ENCODE measurements around the gene ERG28. TPM values are rescaled to one million over a fixed set of nuclear protein-coding genes. Genes with fewer than 3 reads are reported as not detected.
"Not testable (repeated sequence)": the region's sequence is repeated elsewhere in the genome, so short reads cannot be mapped to it uniquely, and the experiment has no call there.

ERG28 gene
- total RNA-seq, 4 donors from 2014 or later, result 3.7 to 6.4 (median 4.7) TPM

- in situ Hi-C loops (cut with MboI; ENCODE audit: low sequenced_read_pairs in 4 of 4) (no loop called here), intact Hi-C loops (cut with DNase I; ENCODE audit: low total_unique reads) (no loop called here)
- peaks cover 0 to 4% of the 10 kb centered on the region in 2 donors for H3K36me3 ChIP-seq
Measured at GRCh38 chr14:75697918-75698317, 37.2 kb upstream of the ERG28 start.

GRCh38 chr14:75697386-75697785 lies 36.7 kb upstream of the ERG28 start:
- intact Hi-C loops (cut with DNase I; ENCODE audit: low total_unique reads) (no loop called here), in situ Hi-C loops (cut with MboI; ENCODE audit: low sequenced_read_pairs in 4 of 4) (no loop called here)
- DNase-seq (no peak), ATAC-seq (no peak)
- Histone ChIP-seq H3K27ac (no peak overlapping the region), H3K9me3 (no peaks in the 10 kb centered on the region), H3K4me3 (no peak overlapping the region), H3K27me3 (no peaks in the 10 kb centered on the region), H3K36me3 (peaks cover 0 to 4% of the 10 kb centered on the region in 2 donors), H3K4me1 (peaks cover 0 to 3% of the 10 kb centered on the region in 2 donors)
- TF ChIP-seq CTCF (IDR thresholded peaks at IDR 0.05 in 4 of 5, conservative IDR thresholded peaks at IDR 0.05 in 1 of 5), result no peak
- TF ChIP-seq POLR2A (IDR thresholded peaks at IDR 0.05), result no peak

More at GRCh38 chr14:75697918-75698317, 37.2 kb upstream of the ERG28 start:
- Histone ChIP-seq H3K9me3 (no peaks in the 10 kb centered on the region), H3K27me3 (no peaks in the 10 kb centered on the region), H3K4me1 (peaks cover 2 to 8% of the 10 kb centered on the region in 2 donors), H3K4me3 (no peak overlapping the region), H3K27ac (no peak overlapping the region)
- ATAC-seq (no peak), DNase-seq (no peak)
- no peak for TF ChIP-seq CTCF (IDR thresholded peaks at IDR 0.05 in 4 of 5, conservative IDR thresholded peaks at IDR 0.05 in 1 of 5)
- no peak for TF ChIP-seq POLR2A (IDR thresholded peaks at IDR 0.05)

GRCh38 chr14:75695025-75695424 lies 34.3 kb upstream of the ERG28 start:
- H3K36me3 ChIP-seq, result peaks cover 2 to 21% of the 10 kb centered on the region in 2 donors
- H3K4me1 ChIP-seq; H3K4me3 ChIP-seq; DNase-seq; H3K9me3 ChIP-seq; ATAC-seq; in situ Hi-C loops (cut with MboI; ENCODE audit: low sequenced_read_pairs in 4 of 4); intact Hi-C loops (cut with DNase I; ENCODE audit: low total_unique reads); H3K27me3 ChIP-seq; H3K27ac ChIP-seq: not testable (repeated sequence)

GRCh38 chr14:75690010-75690409 lies 29.3 kb upstream of the ERG28 start:
- H3K36me3 ChIP-seq, result peaks cover 2 to 18% of the 10 kb centered on the region in 2 donors

GRCh38 chr14:75689012-75689411 lies 28.3 kb upstream of the ERG28 start:
- H3K9me3 ChIP-seq, result no peaks in the 10 kb centered on the region
- H3K36me3 ChIP-seq, result peaks cover 2 to 20% of the 10 kb centered on the region in 2 donors
- H3K4me3 ChIP-seq, result no peak overlapping the region
- H3K27ac ChIP-seq, result no peak overlapping the region
- no peak for TF ChIP-seq CTCF (IDR thresholded peaks at IDR 0.05 in 4 of 5, conservative IDR thresholded peaks at IDR 0.05 in 1 of 5)
- no peak for TF ChIP-seq POLR2A (IDR thresholded peaks at IDR 0.05)
- in situ Hi-C loops (cut with MboI; ENCODE audit: low sequenced_read_pairs in 4 of 4) (no loop called here), intact Hi-C loops (cut with DNase I; ENCODE audit: low total_unique reads) (no loop called here)
- no peaks in the 10 kb centered on the region for H3K4me1 ChIP-seq
- H3K27me3 ChIP-seq, result no peaks in the 10 kb centered on the region
- peak; percentile 52 to 61 for ATAC-seq
- DNase-seq, result peak; percentile 11 to 51

More at GRCh38 chr14:75690010-75690409, 29.3 kb upstream of the ERG28 start:
- Histone ChIP-seq H3K4me3 (no peak overlapping the region), H3K27ac (no peak overlapping the region), H3K9me3 (no peaks in the 10 kb centered on the region), H3K4me1 (no peaks in the 10 kb centered on the region), H3K27me3 (no peaks in the 10 kb centered on the region)
- TF ChIP-seq POLR2A (IDR thresholded peaks at IDR 0.05) (no peak), CTCF (IDR thresholded peaks at IDR 0.05 in 4 of 5, conservative IDR thresholded peaks at IDR 0.05 in 1 of 5) (no peak)
- intact Hi-C loops (cut with DNase I; ENCODE audit: low total_unique reads), result no loop called here
- in situ Hi-C loops (cut with MboI; ENCODE audit: low sequenced_read_pairs in 4 of 4), result no loop called here
- DNase-seq (no peak), ATAC-seq (no peak)

Data from gastrocnemius medialis (tissue), 4 donors.